OCI-LY1 (cell line): ENCODE data around the gene GALNT18.

Experiments
- H2AFZ ChIP-seq: fragments of 200-600 bp; sonication (generic), shearing (Covaris generic); 2 replicates; pipeline ENCODE4 v1.6.0; 2014; ENCODE audit warnings: antibody characterized with exemption, mild to moderate bottlenecking, low read length
- H3F3A ChIP-seq: fragments of 200-600 bp; sonication (generic), shearing (Covaris generic); 2 replicates; pipeline ENCODE4 v1.6.0; 2014; ENCODE audit warnings: mild to moderate bottlenecking, antibody characterized with exemption, low read length, moderate library complexity; ENCODE audit not compliant: insufficient read depth
- H3K27ac ChIP-seq: fragments of 200-600 bp; sonication (generic); 2 replicates; pipeline ENCODE4 v1.5.1; 2014; ENCODE audit warnings: low read length, mixed run types, mild to moderate bottlenecking, low read depth; ENCODE audit not compliant: poor library complexity, severe bottlenecking
- H3K27me3 ChIP-seq: fragments of 200-600 bp; sonication (generic); 2 replicates; pipeline ENCODE4 v1.6.0; 2014; ENCODE audit warnings: antibody characterized with exemption, mild to moderate bottlenecking, low read length, moderate library complexity; ENCODE audit not compliant: insufficient read depth
- H3K36me3 ChIP-seq: fragments of 200-600 bp; sonication (generic); 2 replicates; pipeline ENCODE4 v1.6.1; 2014; ENCODE audit warnings: mild to moderate bottlenecking, antibody characterized with exemption, low read length, moderate library complexity, mixed read lengths; ENCODE audit not compliant: insufficient read depth
- H3K4me1 ChIP-seq: fragments of 200-600 bp; sonication (generic); 2 replicates; pipeline ENCODE4 v1.5.1; 2014; ENCODE audit warnings: mild to moderate bottlenecking, low read length, moderate library complexity; ENCODE audit not compliant: insufficient read depth, severe bottlenecking
- H3K4me2 ChIP-seq: fragments of 200-600 bp; sonication (generic), shearing (Covaris generic); 2 replicates; pipeline ENCODE4 v1.6.1; 2014; ENCODE audit warnings: low read length
- H3K4me3 ChIP-seq: fragments of 200-600 bp; sonication (generic); 2 replicates; pipeline ENCODE4 v1.5.1; 2014; ENCODE audit warnings: low read length, low read depth, mild to moderate bottlenecking, mixed read lengths; ENCODE audit not compliant: poor library complexity, severe bottlenecking
- H3K79me2 ChIP-seq: fragments of 200-600 bp; shearing (Covaris generic); 2 replicates; pipeline ENCODE4 v1.6.1; 2016; ENCODE audit warnings: mixed run types, low read length, mixed read lengths; ENCODE audit not compliant: insufficient read depth
- H3K9ac ChIP-seq: fragments of 200-600 bp; sonication (generic), shearing (Covaris generic); 2 replicates; pipeline ENCODE4 v1.6.1; 2014; ENCODE audit warnings: mild to moderate bottlenecking, low read length, mixed read lengths
- H3K9me2 ChIP-seq: fragments of 200-600 bp; sonication (generic), shearing (Covaris generic); 2 replicates; pipeline ENCODE4 v1.6.1; 2014; ENCODE audit warnings: low read depth, mild to moderate bottlenecking, low read length, mixed read lengths
- H3K9me3 ChIP-seq: fragments of 200-600 bp; shearing (Covaris generic); 2 replicates; pipeline ENCODE4 v1.6.1; 2014; ENCODE audit warnings: low read length, mixed read lengths
- H4K20me1 ChIP-seq: fragments of 200-600 bp; sonication (generic), shearing (Covaris generic); 2 replicates; pipeline ENCODE4 v1.6.0; 2016; ENCODE audit warnings: mild to moderate bottlenecking, low read length; ENCODE audit not compliant: insufficient read depth
- EZH2 ChIP-seq: fragments of 200-600 bp; sonication (generic), shearing (Covaris generic); IDR thresholded peaks from 2 replicates; pipeline ENCODE4 v1.8.0; 2017; ENCODE audit warnings: borderline replicate concordance, mixed run types, mild to moderate bottlenecking, antibody characterized with exemption, low read length, moderate library complexity, mixed read lengths
- TF ChIP-seq, protein P1 (sequence below): fragments of 200-600 bp; sonication (generic), shearing (Covaris generic); IDR thresholded peaks from 2 replicates; pipeline ENCODE4 v1.5.1; 2017; ENCODE audit warnings: mild to moderate bottlenecking, antibody characterized with exemption, low read length, moderate library complexity, mixed read lengths

The GALNT18 gene

GRCh38 chr11:11378184-11378940 is 243.4 kb downstream of the GALNT18 start:
- H3K4me2 ChIP-seq, result no peak overlapping the region
- no peaks in the 10 kb centered on the region for H3F3A ChIP-seq
- H3K4me3 ChIP-seq, result no peak overlapping the region
- H3K9me3 ChIP-seq, result no peaks in the 10 kb centered on the region
- TF ChIP-seq EZH2, result no peak
- TF ChIP-seq, protein P1, sequence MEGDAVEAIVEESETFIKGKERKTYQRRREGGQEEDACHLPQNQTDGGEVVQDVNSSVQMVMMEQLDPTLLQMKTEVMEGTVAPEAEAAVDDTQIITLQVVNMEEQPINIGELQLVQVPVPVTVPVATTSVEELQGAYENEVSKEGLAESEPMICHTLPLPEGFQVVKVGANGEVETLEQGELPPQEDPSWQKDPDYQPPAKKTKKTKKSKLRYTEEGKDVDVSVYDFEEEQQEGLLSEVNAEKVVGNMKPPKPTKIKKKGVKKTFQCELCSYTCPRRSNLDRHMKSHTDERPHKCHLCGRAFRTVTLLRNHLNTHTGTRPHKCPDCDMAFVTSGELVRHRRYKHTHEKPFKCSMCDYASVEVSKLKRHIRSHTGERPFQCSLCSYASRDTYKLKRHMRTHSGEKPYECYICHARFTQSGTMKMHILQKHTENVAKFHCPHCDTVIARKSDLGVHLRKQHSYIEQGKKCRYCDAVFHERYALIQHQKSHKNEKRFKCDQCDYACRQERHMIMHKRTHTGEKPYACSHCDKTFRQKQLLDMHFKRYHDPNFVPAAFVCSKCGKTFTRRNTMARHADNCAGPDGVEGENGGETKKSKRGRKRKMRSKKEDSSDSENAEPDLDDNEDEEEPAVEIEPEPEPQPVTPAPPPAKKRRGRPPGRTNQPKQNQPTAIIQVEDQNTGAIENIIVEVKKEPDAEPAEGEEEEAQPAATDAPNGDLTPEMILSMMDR, result no peak
- no peaks in the 10 kb centered on the region for H3K9me2 ChIP-seq
- H4K20me1 ChIP-seq, result no peaks in the 10 kb centered on the region
- no peaks in the 10 kb centered on the region for H3K4me1 ChIP-seq
- H3K36me3 ChIP-seq, result no peaks in the 10 kb centered on the region
- H3K9ac ChIP-seq, result no peak overlapping the region
- no peak overlapping the region for H3K27ac ChIP-seq
- no peak overlapping the region for H2AFZ ChIP-seq
- H3K79me2 ChIP-seq, result no peaks in the 10 kb centered on the region
- H3K27me3 ChIP-seq, result no peaks in the 10 kb centered on the region

DNA sequence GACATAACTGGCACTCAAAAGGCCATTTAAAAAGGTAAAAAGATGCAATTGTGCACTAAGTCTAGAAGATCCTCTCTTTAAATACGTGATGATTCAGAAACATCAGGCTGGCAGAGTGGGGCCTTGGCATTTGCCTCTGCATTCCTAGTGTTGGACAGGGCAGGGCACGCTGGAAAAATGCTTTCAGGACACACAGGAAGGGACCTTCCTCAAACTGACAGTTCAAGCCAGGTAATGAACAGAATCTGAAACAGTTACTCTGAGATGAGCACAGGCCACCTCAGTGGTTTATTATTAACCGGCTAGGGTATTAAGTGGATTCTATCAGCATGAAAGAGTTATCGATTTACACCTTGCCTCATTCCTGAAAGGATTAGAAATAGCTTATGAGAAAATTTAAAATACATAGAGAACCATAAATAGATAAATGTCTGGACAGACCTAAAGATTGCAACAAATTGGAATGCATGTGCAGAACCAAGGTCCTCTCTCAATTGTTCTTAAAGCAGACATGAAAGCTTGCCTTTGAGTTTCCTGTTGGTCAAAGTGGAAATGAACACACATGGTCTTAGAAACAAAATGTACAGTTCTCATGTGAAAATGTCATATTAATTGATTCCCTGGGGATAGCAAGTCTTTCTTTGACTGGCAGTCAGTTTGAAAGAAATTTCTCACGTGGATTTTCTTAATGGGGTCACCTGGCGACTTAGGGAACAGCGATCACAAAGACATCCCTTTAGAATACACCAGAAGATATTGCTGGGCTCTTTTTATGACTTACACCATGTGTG is 247.3 kb downstream of the GALNT18 start:
- H3K9ac ChIP-seq, result no peak overlapping the region
- TF ChIP-seq, protein P1, result no peak
- TF ChIP-seq EZH2, result no peak

DNA sequence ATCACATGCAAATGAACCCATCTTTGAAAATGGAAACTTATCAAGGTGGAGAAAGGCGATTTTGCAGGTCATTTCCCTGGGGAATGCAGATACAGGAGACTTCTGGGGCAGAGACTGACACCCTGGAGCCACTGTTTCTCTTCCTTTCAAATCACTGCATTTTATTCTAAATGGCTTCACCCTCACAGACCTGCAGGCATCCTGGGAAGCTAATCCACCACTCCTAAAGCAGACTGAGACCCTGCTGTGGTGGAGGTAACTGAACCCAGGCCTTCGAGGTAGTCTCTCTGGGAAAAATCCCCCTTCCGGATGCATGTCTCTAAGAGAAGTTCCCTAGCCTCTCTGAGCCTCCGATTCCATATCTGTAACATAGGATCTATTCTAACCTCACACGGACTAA is 247.9 kb downstream of the GALNT18 start:
- H3K9me3 ChIP-seq, result no peaks in the 10 kb centered on the region
- no peak overlapping the region for H3K4me3 ChIP-seq
- no peak overlapping the region for H2AFZ ChIP-seq
- no peaks in the 10 kb centered on the region for H3K27me3 ChIP-seq
- no peak overlapping the region for H3K9ac ChIP-seq
- H3K27ac ChIP-seq, result no peak overlapping the region
- H4K20me1 ChIP-seq, result no peaks in the 10 kb centered on the region
- no peaks in the 10 kb centered on the region for H3K9me2 ChIP-seq
- no peaks in the 10 kb centered on the region for H3K36me3 ChIP-seq
- H3K79me2 ChIP-seq, result no peaks in the 10 kb centered on the region
- no peaks in the 10 kb centered on the region for H3F3A ChIP-seq
- no peaks in the 10 kb centered on the region for H3K4me1 ChIP-seq
- TF ChIP-seq, protein P1, result no peak
- TF ChIP-seq EZH2, result no peak
- H3K4me2 ChIP-seq, result no peak overlapping the region

More for the DNA sequence above, 247.3 kb downstream of the GALNT18 start:
- H3K9me3 ChIP-seq, result no peaks in the 10 kb centered on the region
- no peak overlapping the region for H3K4me3 ChIP-seq
- no peaks in the 10 kb centered on the region for H4K20me1 ChIP-seq
- H3K36me3 ChIP-seq, result no peaks in the 10 kb centered on the region
- no peaks in the 10 kb centered on the region for H3K4me1 ChIP-seq
- no peaks in the 10 kb centered on the region for H3K27me3 ChIP-seq
- no peak overlapping the region for H3K4me2 ChIP-seq
- no peak overlapping the region for H2AFZ ChIP-seq
- no peaks in the 10 kb centered on the region for H3F3A ChIP-seq
- H3K79me2 ChIP-seq, result no peaks in the 10 kb centered on the region
- H3K9me2 ChIP-seq, result no peaks in the 10 kb centered on the region
- no peak overlapping the region for H3K27ac ChIP-seq
